Forelimb muscle (tissue), 1 donor: ENCODE measurements around the gene TOX4. TPM values are rescaled to one million over a fixed set of nuclear protein-coding genes. Genes with fewer than 3 reads are reported as not detected.

Experiments used
- DNase-seq: peaks from one replicate; pipeline ENCODE4 v3.0.0-alpha.2; 2013; ENCODE audit warnings: low read depth
- polyA plus RNA-seq: library from polyadenylated mRNA; unstranded; fragments of 120-200 nt; gene quantifications from one replicate; pipeline ENCODE4 v1.2.1, GENCODE V29; 2013; ENCODE audit not compliant: insufficient read length

Gene TOX4
- polyA plus RNA-seq, 1 donor, result 38.5 TPM

DNA sequence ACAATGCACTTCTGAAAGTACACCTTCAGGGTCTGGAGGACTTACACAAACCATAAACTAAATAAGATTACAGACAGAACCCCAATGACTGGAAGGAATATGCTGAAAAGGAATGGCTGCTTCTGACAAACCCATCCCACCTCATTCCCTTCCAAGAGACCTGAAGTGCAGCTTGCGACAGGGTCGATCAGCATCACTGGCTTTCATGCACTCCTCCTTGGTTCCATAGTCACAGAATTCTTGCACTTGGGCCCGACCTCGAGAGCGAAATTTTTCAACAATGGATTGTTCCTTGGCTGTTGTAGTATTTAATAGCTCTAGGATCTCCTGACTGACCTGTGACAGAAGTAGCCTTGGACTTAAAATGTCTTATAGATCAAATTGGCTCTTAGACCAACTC, 24.6 kb downstream of the TOX4 start:
- DNase-seq, result no peak

DNA sequence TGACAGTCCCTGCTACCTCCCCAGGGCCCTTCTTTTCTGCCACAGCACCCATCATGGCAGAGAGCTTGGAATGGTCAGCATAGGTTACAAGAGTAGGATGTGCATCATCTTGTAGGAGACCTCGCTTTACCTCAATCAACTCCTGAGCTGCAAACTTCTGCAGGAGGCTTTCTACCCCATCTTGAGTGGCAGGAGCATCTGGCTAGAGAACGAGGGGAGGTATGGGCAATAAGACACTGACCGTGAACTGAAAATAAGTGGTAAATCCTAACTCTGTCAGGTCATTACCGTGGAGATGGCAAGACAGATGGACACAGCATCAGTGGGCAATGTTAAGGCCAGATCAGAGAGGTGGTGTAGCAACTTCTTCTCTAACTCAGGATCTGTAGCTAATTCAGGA, 26.4 kb downstream of the TOX4 start:
- DNase-seq, result no peak

DNA sequence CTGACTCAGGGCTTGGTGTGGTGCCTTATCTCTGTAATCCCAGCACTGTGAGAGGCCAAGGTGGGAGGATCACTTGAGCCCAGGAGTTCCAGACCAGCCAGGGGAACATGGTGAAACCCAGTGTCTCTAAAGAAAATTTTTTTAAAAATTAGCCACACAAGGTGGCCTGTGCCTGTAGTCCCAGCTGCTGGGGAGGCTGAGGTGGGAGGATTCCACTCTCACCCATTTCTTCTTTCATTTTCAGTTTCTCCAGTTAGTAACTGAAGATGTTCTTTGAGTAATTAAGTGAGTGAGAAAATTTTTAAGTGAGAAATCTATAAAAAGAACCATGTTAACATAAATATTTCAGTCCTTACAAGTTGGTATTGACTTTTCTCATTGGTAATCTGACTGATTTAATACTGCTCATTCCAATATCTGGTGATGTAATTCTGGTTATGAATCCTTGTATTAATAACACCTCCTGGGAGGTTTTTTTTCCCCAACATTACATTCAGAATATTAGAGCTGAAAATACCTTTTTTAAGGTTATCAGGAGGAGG, 28.1 kb downstream of the TOX4 start:
- DNase-seq, result no peak

DNA sequence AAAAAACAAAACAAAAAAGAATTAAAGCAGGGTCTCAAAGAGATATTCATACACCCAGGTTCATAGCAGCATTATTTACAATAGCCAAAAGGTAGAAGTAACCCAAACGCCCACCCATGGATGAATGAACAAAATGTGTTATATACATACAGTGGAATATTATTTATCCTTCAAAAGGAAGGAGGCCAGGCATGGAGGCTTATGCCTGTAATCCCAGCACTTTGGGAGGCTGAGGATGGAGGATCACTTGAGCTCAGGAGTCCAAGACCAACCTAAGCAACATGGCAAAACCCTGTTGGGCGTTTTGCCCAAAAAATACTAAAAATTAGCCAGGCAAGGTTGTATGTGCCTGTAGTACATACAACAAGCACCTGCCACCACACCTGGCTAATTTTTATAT, 29.6 kb downstream of the TOX4 start:
- DNase-seq, result no peak

DNA sequence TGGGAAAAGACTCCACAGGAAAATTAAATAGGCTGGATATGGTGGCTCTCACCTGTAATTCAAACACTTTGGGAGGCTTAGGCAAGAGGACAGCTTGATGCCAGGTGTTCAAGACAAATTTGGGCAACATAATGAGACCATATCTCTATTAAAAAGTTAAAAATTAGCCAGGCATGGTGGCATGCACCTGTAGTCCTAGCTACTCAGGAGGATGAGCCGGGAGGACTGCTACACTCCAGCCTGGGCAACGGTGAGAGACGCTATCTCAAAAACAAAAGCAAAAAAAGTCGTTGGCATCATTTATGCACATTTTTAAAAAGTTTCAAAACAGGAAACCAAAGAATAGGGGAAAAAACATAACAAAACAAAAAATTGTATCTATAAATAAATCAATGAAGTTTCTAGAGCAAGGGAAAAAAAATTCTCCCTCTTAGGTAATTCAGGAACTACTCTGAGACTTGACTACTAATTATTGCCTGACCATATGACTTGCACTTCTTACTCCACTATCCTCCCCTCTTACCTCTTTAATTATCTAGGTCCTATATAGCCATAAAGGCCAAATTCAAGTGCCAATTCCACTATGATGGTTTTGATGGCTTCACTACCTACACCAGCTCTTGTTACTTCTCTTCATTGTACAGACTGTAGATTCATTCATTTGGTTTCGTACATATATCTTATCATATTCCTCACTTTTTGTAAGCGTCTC, 32.6 kb downstream of the TOX4 start:
- DNase-seq, result no peak

DNA sequence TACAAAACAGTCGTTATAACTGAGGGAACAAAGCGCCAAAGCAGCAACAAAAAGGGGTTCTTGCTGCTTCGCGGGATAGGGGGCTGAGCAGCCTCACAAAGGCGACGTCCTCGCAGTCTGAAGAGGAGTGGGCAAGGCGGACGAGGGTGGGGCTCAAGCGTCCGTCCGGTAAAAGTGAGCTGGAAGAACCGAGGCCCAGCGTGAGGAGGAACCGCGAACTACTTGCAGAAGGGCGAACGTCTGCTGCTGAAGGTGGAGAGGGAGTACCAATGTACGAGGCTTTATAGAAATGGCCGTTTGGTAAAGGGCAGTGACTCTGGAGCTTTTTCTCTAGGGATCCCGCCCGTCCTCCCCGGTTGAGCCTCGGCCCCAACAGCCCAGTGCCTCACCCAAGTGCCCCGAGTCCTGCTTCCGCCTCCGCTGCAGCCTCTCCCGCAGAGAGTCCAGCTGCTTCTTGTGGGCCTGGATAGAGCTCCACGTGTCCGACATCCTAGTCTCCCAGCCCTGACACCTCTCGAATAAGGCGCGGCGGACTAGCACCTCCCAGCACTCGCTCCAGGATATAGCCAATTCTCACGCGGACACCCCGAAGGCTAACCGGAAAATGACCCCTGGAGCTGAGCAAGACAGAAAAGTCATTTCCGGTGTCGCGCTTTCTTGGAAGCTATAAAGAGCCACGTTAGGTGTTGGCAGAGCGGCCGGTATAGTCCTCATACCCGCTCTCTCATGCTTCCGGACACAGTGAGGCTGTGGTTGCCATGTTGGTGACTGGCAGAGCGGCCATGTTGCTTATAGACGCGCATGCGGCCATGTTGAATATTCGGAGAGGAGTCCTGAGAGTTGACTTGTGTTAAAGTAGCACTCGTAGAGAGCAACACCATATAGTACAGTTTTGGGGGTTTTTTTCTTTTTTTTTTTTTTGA, 34.0 kb downstream of the TOX4 start, which contains the start of gene METTL3:
METTL3 (minus strand) TSS at position 606 of the 923 bp plus-strand sequence; CDS start at position 489, 117 bp downstream.
- peak; percentile 99 for DNase-seq

DNA sequence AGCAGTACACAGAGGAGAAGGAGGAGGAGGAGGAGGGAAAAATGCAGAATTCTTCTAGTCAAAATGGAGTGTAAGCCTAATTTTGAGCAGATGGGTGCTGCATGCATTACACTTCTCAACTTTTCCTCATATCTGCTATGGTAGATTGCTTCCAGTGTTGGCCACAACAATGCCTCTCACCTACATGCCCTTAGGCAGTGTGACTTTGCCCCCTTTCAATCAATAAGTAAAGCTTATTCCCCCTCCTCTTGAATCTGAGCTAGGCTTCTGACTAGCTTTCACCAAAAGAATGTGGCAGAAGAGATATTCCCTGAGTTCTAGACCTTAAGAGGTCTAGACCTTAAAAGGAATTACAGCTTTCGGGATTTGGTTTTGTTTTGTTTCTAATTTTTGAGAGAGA, 37.3 kb downstream of the TOX4 start:
- no peak for DNase-seq

DNA sequence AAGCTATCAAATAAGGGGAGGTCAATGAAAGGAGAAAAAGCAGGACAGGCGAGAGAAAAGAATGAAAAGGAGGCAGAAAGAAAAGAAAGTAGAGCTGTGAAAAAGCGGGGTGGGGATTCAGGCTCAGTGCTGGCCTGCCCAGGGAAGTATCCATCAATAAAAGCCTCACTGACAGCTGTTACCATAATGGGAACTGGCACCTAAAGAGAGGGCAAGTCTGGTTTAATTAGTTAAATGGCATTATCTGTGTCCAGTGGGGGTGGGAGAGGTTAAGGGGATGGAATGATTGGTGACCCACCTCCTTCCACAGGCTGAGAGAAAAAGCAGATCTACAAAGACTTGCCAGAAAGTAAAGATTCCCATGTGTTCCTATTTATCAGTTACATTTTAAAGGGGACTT, 41.7 kb downstream of the TOX4 start:
- no peak for DNase-seq

DNA sequence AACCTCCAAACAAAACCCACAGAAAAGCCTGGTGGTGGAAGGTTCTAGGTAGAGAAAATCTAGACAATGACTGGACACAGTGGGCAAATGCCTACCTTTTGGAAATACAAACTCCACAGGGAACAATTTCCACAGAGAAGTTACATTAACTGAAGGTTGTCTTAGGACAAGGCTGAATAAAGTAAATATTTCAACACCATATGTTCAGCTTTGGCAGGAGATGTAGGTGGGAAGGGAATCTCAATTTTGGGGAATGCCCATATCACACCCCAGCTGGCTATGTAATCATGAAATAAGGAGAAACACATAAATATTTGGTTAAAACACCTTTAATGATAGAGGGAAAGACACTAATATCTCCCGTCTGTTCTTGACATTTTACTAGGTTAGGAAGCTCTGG, 43.8 kb downstream of the TOX4 start:
- DNase-seq, result no peak

DNA sequence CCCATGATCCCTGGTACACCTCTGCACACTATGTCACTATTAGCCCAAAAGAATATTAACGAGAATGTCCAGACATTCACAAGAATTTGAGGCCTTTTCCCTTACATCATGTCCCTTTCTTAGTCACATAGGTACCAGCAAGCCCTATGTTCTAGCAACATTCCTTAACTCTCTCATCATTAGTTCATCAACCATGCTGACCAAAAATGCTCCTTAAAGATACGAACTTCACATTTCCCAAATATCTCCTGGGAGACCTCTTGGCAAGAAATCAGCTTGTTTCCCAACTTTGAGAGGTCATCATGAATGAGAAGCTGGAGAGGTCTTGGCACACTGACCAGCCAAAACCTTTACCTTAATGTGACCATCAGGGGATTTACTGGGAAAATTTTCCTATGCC, 44.5 kb downstream of the TOX4 start:
- DNase-seq, result no peak

DNA sequence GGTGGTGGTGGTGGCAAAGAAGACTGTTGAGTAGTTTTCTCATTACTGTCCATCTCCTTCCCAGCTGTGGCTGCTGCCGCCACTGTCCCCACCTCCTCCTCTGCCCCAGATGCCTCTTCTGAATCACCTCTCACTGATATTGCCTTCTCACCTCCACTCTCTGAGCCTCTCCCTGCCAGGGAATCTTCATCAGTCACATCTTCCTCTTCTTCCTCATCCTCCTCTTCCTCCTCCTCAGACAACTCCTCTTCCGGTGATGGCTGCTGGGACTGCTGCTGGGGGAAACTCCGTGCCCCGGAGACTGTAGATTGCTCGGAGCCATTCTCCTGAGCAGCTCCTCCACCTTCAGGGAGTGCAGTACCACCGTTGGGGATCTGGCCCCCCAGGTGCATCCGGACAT, 46.2 kb downstream of the TOX4 start:
- DNase-seq, result no peak

DNA sequence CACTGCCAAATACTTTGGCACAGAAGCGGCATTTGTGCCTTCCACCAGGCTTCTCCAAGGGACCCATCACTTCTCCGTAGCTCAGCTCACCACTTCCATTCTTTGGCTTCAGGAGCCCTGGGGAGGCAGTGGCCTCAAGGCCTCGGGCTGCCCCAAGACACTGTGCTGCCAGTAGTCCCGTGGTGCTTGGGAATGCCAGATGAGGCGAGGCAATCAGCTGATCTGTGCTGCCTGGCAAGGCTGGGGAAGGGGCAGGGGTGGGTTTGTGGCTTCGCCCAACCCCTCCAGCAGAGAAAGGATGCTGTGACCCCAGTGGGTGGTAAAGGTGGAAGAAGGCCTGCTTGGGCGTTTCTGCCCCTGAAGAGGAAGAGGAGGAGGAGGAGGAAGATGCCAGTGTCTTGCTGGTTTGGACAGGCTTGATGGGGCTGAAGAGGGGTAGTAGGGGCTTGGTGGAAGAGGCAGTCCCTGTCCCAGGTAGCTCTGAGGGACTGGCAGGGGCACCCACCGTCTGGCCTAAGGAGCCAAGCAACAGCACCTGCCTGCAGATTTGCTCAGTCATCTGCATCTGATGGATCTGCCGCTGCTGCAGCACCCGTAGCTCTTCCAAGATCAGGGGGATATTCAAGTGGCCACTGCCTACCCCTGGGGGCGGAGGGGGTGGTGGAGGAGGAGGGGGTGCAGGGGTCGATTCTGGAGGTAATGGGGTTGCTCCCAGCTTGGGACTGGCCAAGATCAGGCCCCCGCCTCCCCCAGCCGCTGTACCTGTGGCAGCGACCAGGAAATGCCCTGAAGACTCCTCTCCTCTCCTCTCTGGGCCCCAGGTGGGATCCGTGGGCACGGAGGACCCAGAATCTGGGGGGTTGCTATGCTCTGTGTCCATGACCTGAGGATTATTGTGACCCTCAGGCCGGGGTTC, 47.8 kb downstream of the TOX4 start:
- DNase-seq, result no peak

DNA sequence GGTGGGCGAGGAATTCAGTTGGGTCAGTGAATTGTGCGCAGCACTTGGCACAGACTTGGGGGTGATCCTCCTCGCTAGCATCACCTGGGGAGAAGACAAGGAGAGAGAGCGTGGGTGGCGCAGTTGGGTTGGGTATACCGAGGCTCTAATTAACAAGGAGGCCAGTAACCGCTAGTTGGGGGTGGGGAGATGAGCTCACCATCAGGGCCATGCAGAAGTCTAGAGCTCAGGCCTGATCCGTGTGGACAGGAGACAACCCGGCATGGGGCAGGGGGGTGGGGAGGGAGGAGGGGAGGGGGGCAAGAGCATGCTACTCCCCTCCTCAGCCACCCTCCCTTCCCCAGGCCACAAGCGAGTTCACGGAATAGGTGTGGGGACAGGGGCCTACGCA, 48.6 kb downstream of the TOX4 start:
- no peak for DNase-seq

DNA sequence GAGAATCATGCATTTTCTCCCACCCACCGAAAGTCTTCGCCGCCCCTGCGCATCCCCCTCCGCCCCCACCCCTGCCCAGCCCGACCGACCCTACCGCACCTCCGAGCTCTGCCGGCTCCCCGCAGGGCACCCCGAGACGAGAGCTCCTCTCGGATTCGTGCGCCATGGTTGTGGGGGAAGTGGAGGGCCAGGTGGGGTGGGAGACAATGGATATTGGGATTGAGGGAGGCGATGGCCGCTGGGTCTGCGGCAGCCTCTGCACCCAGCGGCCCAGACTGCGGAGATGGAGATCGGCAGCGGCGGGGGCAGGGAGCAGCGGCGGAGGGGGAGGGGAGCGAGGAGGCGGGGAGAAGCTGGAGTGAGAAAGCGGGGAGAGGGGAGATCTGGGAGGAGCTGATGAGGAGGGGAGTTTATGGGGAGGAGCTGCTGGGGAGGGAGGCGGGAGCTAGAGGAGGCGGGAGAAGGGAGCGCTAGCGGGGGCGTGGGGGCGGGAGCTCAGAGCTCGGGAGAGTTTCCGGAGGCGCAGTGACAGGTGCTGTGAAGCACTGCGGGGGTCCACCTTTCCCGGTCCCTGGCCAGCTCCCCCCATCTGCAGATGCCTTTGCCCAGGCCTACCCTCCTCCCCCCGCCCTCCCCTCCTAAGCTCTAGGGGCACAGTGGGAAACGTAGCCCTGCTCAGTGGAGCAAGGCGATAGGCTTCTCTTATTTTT, 49.1 kb downstream of the TOX4 start, which contains the start of gene SALL2:
SALL2 (minus strand) TSS at position 385 of the 710 bp plus-strand sequence; CDS start at position 166, 219 bp downstream.
- DNase-seq, result peak; percentile 64

DNA sequence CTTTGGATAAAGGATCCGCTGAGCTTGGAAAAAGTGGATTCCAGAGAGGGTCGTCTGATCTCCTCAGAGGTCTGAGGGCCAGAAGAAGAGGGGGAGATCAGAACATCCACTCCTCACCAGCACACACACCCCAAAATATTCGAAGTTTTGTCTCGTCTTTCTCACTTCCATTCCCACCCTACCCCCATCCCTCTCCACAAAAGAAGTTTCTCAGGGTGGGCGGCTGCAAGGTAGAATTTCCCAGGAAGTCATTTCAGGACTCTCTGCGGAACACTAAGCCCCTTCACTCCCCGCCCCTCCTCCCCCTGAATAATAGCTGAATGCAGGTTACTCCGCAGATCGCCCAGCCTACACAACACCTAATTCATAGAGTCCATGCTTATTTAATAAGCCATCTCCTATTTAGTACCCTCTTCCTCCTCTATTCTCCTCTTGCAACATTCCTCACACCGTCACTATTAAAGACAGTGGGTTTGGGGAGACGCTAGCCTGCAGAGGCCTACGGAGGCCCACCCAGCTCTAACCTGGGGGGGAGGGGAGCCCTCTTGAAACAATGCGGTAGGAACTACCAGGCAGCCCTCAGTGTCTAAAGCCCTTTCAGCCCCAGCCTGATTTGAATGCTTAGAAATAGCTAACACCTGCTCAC, 49.8 kb downstream of the TOX4 start:
- no peak for DNase-seq

DNA sequence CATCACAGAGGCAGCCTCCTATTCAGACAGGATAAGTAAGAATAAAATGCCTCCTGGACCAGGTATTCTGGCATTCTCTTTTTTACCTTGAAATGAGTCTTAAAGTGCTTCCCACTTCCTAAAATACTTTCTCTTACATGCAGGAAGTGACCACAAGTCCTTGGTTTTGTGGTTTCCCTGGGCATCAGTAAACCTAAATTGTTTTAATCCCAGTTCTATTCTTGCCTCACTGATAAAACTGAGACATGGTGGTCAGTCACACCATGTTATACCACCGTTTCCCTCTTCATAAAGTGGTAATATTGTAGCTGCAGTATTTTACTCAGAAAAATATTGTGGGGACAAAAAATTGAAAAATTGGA, 50.3 kb downstream of the TOX4 start:
- DNase-seq, result no peak

DNA sequence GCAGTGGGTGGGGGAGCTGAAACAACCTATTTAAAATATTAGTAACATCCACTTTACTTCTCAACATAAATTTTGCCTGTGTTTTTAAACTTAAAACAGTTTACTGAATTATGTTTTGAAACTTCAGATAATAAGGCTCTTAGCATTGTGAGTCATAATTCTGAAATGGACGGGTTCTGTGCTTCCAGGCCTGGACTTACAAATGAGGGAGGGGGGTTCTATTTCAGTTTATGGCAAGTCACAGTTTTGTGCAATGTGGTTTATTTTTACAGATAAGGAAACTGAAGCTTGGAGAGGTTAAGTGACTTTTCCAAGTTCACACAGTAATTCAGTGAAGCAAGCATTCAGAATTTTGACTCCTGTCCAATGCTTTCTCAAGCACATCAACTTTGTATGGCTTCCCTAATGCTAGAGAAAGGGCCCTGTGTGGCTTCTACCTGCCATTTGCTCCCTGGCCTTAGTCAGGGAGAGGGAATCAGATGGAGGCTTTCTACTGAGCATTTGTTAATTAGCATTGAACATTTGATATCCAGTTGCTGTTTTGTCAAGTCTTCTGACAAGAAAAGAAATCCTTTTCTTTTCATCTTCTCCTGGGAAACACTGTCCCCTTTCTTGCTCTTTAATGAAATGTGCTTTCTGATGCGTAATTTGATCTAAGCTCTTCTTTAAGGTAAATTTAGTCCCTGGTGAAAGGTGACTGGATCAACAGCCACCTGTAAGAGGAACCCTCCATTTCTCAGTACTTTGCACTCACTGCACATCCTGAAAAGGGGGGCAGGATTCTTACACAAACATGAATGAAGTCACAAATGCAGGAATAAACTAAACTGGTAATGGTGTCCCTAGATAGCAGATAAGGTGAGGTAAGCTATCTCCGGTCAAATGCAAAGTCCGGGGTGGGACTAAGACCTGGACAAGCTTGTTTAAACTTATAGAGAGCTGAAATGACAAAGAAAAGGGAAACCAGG, 51.7 kb downstream of the TOX4 start:
- DNase-seq, result no peak

DNA sequence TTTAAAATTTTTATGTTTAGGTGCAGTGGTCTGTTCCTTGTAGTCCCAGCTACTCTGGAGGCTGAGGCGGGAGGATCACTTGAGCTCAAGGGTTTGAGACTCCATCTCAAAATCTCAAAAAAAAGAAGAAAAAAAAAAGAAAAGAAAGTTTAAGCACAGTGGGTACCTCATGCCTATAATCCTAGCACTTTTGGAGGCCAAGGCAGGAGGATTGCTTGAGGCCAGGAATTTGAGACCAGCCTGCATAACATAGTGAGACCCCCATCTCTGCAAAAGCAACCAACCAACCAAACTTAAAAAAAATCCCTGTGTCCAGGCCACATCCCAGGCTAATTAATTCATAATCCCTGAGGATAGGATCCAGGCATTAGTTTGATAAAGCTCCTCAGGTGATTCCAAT, 52.5 kb downstream of the TOX4 start:
- no peak for DNase-seq

DNA sequence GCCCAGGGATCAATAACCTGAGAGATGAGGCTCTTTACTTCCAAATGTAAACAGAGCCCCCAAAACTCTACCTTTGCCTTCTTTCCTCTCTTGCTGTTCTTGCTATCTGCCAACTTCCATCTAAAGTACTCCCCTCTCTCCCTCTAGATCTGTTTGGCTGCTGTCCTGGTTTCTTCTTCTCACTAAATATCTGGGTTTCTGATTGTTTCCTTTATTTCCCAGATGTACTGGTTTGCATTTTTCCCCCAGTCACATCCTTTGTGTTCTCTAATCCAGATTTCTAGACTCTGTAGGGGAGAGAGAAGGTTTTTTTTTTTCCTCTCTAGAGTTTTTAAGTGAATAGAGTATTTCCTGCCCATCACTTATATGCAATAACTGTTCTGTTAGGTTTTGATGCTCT, 56.3 kb downstream of the TOX4 start:
- no peak for DNase-seq
